ENCODE measurements around the gene WSCD1. TPM values are rescaled to one million over a fixed set of nuclear protein-coding genes. Genes with fewer than 3 reads are reported as not detected.

The WSCD1 gene
- total RNA-seq, 4 donors from 2014 or later = 1.7 to 6.8 (median 3.5) TPM

- no peaks in the 10 kb centered on the region for H3K9me3 ChIP-seq
- peak overlapping the region in 2 of 4 donors; percentile 20 to 53 for H3K27ac ChIP-seq (replicated peaks in 1 of 4)
- WGBS = 50% methylated on average over 1 of the region's 1 CpG
- H3K4me3 ChIP-seq = no peak overlapping the region
- TF ChIP-seq EP300 (IDR thresholded peaks at IDR 0.05) (no peak), POLR2AphosphoS5 (IDR thresholded peaks at IDR 0.05) (peak in 1 of 2 donors; percentile 23)
- H3K27me3 ChIP-seq = no peaks in the 10 kb centered on the region
- peaks cover 0 to 9% (median 0%) of the 10 kb centered on the region in 4 donors for H3K4me1 ChIP-seq
- H3K36me3 ChIP-seq = peaks cover 0 to 6% (median 2%) of the 10 kb centered on the region in 4 donors
- no peak for DNase-seq (ENCODE audit: extremely low spot score)
- intact Hi-C loops (cut with DNase I) = no loop called here
Measured at GRCh38 chr17:6098823-6099180, 28.6 kb downstream of the WSCD1 start.

- no peak overlapping the region for H3K4me3 ChIP-seq
- peaks cover 0 to 6% (median 2%) of the 10 kb centered on the region in 4 donors for H3K36me3 ChIP-seq
- intact Hi-C loops (cut with DNase I) = no loop called here
- DNase-seq (ENCODE audit: extremely low spot score) = no peak
- no peak for TF ChIP-seq POLR2A (IDR thresholded peaks at IDR 0.05; ENCODE audit: low read depth)
- TF ChIP-seq EP300 (IDR thresholded peaks at IDR 0.05) = no peak
- TF ChIP-seq POLR2AphosphoS5 (IDR thresholded peaks at IDR 0.05) = no peak
- TF ChIP-seq CTCF (IDR thresholded peaks at IDR 0.05) = no peak
- no peaks in the 10 kb centered on the region for H3K27me3 ChIP-seq
- WGBS = 82% methylated on average over 8 of the region's 8 CpGs
- peak overlapping the region in 1 of 4 donors; percentile 53 for H3K27ac ChIP-seq (replicated peaks in 1 of 4)
- H3K9me3 ChIP-seq = no peaks in the 10 kb centered on the region
- H3K4me1 ChIP-seq = peaks cover 0 to 9% (median 0%) of the 10 kb centered on the region in 4 donors
Measured at GRCh38 chr17:6099492-6099891, 29.3 kb downstream of the WSCD1 start.

- H3K36me3 ChIP-seq = peaks cover 0 to 3% (median under 1%) of the 10 kb centered on the region in 4 donors
- H3K4me3 ChIP-seq = no peak overlapping the region
- H3K27ac ChIP-seq (replicated peaks in 1 of 4) = no peak overlapping the region
- intact Hi-C loops (cut with DNase I) = no loop called here
- H3K4me1 ChIP-seq = peaks cover 0 to 9% (median 0%) of the 10 kb centered on the region in 4 donors
- H3K27me3 ChIP-seq = no peaks in the 10 kb centered on the region
- TF ChIP-seq POLR2A (IDR thresholded peaks at IDR 0.05; ENCODE audit: low read depth) (no peak), EP300 (IDR thresholded peaks at IDR 0.05) (no peak), CTCF (IDR thresholded peaks at IDR 0.05) (no peak), POLR2AphosphoS5 (IDR thresholded peaks at IDR 0.05) (no peak)
- no peaks in the 10 kb centered on the region for H3K9me3 ChIP-seq
- 92% methylated on average over 9 of the region's 9 CpGs for WGBS
- DNase-seq (ENCODE audit: extremely low spot score) = no peak
Measured at GRCh38 chr17:6100146-6100545, 30.0 kb downstream of the WSCD1 start.

GRCh38 chr17:6100891-6101500, 30.8 kb downstream of the WSCD1 start:
- 74% methylated on average over 7 of the region's 7 CpGs for WGBS
- H3K4me1 ChIP-seq = peaks cover 0 to 9% (median 0%) of the 10 kb centered on the region in 4 donors
- intact Hi-C loops (cut with DNase I) = no loop called here
- DNase-seq (ENCODE audit: extremely low spot score) = no peak
- TF ChIP-seq CTCF (IDR thresholded peaks at IDR 0.05) (no peak), POLR2A (IDR thresholded peaks at IDR 0.05; ENCODE audit: low read depth) (no peak), POLR2AphosphoS5 (IDR thresholded peaks at IDR 0.05) (no peak), EP300 (IDR thresholded peaks at IDR 0.05) (no peak)
- no peak overlapping the region for H3K27ac ChIP-seq (replicated peaks in 1 of 4)
- peaks cover 0 to 6% (median 0%) of the 10 kb centered on the region in 4 donors for H3K27me3 ChIP-seq
- H3K36me3 ChIP-seq = peaks cover 0 to 3% (median 0%) of the 10 kb centered on the region in 4 donors
- no peaks in the 10 kb centered on the region for H3K9me3 ChIP-seq
- no peak overlapping the region for H3K4me3 ChIP-seq

- H3K27me3 ChIP-seq = peaks cover 0 to 6% (median 0%) of the 10 kb centered on the region in 4 donors
- H3K4me1 ChIP-seq = peaks cover 0 to 9% (median 0%) of the 10 kb centered on the region in 4 donors
- no peak for DNase-seq (ENCODE audit: extremely low spot score)
- WGBS = 58% methylated on average over 10 of the region's 10 CpGs
- intact Hi-C loops (cut with DNase I) = no loop called here
- H3K36me3 ChIP-seq = no peaks in the 10 kb centered on the region
- H3K9me3 ChIP-seq = no peaks in the 10 kb centered on the region
- H3K4me3 ChIP-seq = no peak overlapping the region
- H3K27ac ChIP-seq (replicated peaks in 1 of 4) = no peak overlapping the region
- TF ChIP-seq CTCF (IDR thresholded peaks at IDR 0.05) (no peak), POLR2AphosphoS5 (IDR thresholded peaks at IDR 0.05) (no peak), EP300 (IDR thresholded peaks at IDR 0.05) (no peak), POLR2A (IDR thresholded peaks at IDR 0.05; ENCODE audit: low read depth) (no peak)
Measured at GRCh38 chr17:6101706-6102105, 31.5 kb downstream of the WSCD1 start.
